NCI-H748 (cell line): ENCODE results near the gene CNTFR.
"Not testable (repeated sequence)": the region's sequence is repeated elsewhere in the genome, so short reads cannot be mapped to it uniquely, and the experiment has no call there.

Experiments
- DNase-seq: peaks from one replicate; lab custom pipeline; 2025; ENCODE audit not compliant: unreplicated experiment; lab: John Stamatoyannopoulos, UW

CNTFR gene, protein sequence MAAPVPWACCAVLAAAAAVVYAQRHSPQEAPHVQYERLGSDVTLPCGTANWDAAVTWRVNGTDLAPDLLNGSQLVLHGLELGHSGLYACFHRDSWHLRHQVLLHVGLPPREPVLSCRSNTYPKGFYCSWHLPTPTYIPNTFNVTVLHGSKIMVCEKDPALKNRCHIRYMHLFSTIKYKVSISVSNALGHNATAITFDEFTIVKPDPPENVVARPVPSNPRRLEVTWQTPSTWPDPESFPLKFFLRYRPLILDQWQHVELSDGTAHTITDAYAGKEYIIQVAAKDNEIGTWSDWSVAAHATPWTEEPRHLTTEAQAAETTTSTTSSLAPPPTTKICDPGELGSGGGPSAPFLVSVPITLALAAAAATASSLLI

DNA sequence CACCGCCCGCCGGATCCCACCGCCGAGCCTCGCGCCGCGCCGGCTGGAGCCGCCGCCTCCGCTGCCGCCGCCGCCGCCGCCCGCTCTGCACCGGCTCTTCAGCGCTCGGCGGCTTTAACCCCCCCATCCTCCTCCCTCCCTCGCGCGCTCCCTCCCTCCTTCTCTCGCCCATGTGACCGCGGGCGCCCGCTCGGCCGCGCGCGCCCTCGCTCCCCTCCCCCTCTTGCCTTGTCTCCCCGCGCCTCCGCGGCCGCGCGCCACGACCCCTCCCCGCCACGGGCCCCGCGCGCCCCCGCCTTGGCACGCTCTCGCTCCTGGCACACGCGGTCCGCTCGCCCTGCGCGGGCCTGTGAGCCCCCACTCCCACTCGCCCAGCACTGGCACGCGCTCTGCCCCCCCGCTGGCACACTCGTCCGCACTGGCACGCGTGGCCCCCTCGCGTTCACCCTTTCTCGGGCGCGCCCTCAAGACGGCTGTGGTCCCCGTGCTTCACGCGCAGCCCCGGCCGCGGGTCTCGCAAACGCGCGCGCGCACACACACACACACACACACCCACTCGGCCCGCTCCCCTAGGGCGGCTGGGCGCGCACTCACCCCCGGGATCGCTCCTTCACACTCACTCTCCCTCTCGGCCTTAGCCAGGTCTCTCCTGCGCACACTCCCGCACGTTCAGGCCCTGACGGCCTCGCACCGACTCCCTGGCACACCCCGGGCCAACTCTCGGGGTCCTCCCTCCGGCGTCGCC lies at the start of gene CNTFR:
CNTFR (minus strand) TSS at position 89 of the 745 bp plus-strand sequence. CDS start 20,743 bp downstream, outside the sequence.
- peak; percentile 72 for DNase-seq

DNA sequence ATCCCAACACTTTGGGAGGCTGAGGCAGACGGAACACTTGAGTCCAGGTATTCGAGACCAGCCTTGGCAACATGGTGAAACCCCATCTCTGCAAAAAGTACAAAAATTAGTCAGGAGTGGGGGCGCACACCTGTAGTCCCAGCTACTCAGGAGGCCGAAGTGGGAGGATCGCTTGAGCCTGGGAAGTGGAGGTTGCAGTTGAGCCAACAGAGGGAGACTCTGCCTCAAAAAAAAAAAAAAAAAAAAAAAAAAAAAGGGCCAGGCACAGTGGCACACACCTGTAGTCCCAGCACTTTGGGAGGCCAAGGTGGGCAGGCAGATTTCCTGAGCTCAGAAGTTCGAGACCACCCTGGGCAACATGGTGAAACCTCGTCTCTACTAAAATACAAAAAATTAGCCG lies 49.8 kb upstream of the CNTFR start:
- not testable (repeated sequence) for DNase-seq

DNA sequence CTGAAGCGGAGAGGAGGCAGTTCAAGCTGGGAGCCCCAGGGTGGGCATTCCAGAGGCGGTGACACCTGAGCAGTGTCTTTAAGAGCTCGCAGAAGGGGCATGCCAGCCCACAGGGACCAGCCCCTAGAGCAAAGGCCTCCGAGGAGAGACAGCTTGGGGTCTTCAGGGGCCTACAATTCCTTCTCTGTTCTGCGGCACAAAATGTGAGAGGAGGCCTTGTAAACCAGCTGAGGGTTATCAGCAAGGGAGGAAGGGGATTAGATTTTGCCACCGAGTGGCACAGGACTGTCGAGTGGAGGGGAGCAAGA lies 48.6 kb upstream of the CNTFR start:
- DNase-seq: no peak

DNA sequence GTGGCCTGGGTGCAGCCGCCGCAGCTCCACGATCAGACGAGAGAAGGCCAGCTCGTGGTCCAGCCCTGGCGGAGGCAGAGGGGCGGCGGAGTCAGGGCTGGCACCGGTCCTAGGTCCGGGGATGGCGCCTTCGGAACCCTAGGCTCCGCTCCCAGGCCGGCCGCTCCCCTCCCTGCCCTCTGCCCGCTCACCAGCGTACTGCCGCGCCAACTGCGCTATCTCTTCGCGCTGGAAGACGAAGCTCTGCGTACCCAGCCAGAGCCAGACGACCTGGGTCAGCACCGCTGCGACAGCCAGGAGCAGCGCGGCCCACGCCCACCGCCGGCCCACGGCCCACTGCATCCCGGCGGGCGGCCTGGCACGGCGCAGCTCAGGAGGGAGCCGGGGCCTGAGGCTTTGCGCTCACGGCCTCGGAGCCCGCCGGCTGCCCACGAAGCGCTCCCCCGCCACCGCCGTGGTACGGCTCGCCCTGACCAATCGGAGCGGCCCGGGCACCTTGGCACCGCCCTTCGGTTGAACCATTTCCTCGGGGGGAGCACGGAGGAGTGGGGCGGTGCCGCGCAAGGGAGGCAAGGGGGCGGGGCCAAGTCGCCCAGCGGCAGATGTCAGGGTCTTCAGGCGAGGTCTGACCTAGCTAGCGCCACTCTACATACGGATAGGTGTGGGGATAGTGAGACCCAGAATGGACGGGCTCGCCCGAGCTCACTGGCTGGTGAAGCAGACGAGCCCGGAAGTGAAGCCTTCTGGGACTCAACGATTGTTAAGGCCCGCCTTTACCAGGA lies 48.0 kb upstream of the CNTFR start, which contains the start of gene SIGMAR1:
SIGMAR1 (minus strand) TSS at position 432 of the 782 bp plus-strand sequence; CDS start at position 342, 90 bp downstream.
- DNase-seq: peak; percentile 94

DNA sequence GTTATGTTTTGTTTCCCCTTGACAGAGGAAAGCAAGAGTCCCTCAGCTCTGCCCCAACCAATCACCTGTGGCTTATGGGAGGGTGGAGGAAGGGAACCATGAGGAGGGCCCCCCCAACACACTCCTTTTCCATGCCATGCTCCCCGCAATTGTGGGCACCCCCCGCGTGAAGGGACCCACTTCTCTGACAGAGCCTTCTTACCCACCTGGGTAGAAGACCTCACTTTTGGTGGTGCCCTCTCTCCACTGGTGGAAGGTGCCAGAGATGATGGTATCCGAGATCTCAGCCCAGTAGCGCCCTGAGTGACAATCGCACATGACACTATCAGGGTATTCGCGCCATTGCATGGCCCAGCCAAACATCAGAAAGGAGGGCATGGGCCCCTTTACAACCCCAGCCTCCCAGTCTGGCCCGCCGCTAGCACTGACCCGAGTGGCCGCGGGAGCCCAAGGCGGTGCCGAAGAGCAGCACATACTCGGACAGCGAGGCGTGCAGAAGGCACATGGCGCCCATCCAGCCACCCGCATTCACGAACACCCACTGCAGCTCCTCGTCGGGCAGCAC lies 47.3 kb upstream of the CNTFR start:
- DNase-seq: peak; percentile 47

DNA sequence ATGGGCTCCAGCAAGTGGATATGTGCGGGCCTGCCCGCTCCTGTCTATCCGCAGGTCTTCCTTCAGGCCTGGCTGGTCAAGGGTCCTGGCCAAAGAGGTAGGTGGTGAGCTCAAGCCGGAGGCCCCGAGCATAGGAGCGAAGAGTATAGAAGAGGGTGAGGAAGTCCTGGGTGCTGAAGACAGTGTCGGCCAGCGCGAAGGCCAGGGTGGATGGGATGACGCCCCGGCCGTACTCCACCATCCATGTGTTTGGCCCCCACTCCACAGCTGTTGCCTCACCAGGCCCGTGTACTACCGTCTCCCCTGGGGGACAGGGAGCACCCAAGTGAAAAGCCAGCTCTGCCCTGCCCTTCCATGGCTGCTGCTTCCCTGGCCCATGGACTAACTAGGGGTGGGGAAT lies 46.0 kb upstream of the CNTFR start:
- no peak for DNase-seq

DNA sequence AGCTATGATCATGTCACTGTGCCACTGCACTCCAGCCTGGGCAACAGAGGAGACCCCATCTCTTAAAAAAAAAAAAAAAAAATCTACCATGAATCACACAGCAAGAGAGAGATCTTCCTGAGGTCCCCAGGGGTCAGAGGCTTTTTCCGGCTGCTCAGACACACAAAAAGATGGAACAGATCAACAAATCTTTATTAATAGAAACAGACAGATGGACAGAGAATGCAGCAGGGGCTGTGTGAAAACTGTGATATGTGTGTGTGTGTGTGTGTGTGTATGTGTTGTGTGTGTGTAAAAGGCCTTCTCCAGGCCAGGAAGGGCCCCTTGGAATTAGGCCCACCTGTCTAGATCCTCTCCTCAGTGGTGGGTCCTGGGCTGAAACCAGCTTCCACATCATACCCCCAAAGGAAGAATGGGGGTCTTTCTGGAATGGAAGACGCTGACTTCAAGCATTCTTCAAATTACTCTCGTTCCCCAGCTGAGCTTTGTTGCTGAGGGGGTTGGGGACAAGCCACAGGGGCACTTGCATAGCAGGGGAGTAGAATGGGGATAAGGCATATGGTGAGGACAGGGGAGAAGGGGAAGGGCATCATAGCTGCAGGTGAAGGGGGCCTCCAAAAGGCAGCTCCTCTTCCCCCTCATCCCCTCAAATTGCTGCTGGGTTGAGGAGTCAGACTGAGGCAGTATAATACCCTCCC lies 45.2 kb upstream of the CNTFR start:
- DNase-seq: no peak

DNA sequence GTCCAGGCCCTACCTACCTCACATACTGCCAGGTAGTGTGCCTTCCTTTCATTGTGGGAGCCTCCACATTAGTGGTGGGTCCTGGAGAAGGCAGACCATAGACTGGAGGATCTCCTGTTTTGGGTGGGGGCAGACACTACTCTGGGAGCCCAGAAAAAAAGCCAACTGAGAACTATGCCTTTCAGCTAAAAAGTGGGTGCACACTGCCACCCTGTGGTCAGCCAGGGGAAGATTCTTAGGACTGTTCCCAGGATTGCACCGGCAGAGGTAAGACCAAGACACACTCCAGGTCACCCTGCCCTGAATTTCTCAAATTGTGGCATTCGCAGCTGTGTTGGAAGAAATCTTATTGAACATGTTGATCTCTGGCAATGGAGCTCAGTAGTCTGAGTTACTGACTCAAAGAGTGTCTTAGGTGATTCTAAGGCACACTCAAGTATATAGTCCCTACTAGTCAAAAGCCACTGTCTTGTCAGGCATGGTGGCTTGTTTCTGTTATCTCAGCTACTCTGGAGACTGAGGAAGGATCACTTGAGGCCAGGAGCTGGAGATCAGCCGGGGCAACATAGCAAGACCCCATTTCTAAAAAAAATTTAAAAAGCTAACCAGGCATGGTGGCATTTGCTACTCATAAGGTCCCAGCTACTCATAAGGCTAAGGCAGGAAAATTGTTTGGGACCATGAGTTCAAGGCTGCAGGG lies 44.5 kb upstream of the CNTFR start:
- DNase-seq: peak; percentile 65

DNA sequence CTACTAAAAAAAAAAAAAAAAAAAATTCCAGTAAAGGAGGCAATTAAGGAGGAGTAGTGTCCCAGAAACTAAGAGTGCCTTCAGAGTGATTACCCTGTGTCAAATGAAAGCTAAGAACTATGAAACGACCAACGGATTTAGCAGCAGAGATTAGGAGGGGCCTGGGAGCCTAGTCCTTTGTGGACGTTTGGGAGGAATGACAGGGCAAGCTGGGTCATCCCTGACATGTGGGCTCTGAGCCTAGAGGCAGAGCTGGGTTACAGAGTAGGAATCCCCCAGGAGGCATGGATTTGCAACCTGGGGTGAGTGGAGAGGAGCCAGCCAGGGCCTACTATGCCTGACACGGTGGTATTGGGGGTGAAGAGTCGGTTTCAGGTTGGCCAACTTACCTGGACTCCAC lies 43.6 kb upstream of the CNTFR start:
- no peak for DNase-seq

DNA sequence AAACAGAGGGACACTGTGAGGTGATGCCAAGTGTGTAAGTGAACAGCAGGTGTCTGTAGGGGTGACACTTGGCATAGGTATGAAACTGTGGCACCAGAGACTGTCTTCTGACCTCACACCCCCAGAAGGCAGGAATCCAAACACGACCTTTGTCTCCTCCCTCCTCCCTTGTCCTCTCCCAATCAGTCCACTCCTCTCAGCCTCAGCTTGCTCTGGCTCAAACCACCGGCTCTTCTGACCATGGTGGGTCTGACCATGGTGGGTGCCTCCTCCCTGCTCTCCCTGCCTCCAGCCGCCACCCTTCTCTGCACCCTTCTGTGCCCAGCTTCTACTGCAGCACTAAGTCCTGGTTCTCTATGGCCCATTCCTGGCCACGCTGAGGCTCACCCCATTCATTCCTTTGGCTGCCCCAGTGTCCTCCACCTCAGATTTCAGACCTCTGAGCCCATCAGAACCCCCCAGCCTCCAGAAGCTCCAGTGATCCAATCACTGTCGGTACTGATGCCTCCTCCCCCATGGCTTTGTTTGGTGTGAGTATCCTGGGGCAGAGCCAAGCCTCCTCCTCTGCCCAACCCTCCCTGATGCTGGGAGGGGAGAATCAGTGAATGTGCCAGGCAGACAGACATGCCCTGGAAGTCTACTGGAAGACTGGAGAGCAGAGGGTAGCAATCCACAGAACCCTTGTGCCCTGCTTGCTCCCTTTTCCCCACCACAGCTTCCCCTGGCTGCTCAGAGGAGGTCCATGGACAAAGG lies 41.1 kb upstream of the CNTFR start:
- no peak for DNase-seq

DNA sequence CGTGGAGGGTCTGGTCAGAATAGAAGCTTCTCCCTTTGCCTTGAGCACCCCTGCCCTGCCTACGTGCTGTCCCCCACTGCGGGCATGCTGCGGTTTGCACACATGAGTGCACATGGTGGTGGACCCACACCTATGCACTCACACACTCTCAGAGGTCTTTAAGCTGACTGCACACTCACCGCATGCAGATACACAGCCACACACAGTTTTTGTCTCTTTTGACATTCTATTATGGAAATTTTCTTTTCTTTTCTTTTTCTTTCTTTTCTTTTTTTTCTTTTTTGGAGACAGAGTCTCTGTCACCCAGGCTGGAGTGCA lies 39.9 kb upstream of the CNTFR start:
- DNase-seq: no peak

DNA sequence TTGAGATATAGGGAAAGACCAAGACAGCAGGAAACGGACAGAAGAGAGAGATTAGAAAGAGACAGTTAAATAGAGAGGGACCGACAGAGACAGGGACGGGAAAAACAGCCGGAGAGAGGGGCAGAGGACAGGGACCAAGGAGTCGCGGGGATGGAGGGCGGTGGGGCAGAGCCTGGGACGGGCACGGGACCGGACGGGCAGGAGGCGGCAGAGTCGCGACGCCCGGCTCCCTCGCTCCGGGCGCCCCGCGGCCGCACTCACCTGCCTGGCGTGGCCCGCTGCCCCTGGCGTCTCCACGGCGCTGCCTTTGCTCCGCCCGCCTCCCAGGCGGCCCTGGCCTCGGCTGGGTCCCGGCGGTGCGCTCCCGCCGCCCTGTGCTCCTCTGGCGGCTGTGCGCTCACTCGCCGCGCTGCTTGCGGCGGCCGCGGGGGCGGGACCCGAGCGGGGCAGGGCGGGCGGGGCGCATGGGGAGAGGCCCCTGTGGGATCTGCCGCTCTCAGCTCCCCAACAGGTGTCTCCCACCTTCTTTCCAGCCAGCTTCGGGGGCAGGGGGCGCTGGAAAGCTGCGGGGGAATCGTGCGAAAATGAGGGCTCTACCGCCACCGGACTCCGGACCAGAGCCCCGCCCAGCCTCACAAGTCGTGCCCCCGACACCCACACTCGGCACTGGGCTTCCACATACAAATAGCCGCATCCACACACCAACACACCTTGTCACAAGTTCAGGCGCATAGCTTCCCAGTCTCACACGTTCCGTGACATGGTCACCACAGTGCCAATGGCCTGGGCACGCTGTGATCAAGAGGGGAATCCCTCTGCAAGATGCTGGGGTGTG lies 39.3 kb upstream of the CNTFR start, which contains the start of gene ARID3C:
ARID3C (minus strand) TSS at position 411 of the 835 bp plus-strand sequence. CDS start 1,052 bp downstream, outside the sequence.
- DNase-seq: peak; percentile 68

DNA sequence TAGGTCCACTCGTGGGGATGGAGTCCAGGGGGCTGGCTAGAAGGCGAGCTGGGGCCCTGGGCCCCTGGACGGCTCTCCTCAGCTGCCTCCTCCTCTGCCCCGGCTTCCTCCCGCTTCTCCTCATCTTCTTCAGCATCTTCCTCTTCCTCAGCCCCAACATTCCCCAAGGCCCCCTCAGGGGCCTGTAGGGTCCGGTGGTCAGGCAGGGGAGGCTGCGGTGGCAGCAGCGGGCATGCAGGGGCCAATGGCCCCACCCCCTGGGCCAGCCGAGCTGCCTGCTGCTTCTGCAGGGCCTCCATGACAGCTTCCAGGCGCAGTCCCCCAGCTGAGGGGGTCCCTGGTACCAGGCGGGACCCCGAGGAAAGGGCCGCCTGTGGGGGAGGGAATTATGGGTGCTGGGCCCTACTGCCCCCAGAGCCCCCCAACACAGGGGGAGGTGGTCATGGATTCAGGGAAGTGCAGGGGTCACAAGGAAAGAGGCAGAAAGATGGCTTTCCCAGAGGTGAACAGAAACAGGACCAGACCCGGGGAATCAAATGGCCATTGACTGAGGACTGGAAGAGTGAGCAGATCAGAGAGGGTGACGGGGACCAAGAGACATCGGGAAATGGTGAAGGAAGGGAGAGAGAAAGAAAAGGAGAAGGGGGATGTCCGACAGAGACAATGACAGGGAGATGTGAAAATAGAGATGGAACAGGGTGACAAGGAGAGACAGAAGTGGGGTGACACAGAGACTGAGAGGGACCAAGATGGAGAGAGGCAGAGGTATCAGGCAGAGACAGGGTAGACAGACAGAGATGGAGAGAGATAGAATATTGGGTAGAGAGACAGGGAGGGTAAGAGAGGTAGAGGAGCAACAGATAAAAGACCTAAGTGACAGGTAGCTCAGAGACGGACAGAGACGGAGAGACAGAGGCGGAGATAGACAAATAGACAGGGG lies 38.5 kb upstream of the CNTFR start:
- no peak for DNase-seq

DNA sequence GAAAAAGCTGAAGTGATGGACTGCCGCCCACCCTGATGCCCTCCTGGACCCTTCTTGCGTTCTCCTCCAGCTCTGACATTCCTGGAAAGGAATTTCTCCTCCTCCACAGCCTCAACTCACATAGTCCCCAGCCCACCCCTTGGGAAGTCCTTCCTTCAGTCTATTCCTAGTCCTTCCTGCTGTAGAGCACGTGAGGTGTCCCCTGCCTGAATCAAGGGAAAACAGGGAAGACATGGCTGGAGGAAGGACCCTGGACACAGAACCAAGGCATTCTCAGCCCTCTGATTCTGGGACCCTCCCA lies 35.6 kb upstream of the CNTFR start:
- DNase-seq: no peak

DNA sequence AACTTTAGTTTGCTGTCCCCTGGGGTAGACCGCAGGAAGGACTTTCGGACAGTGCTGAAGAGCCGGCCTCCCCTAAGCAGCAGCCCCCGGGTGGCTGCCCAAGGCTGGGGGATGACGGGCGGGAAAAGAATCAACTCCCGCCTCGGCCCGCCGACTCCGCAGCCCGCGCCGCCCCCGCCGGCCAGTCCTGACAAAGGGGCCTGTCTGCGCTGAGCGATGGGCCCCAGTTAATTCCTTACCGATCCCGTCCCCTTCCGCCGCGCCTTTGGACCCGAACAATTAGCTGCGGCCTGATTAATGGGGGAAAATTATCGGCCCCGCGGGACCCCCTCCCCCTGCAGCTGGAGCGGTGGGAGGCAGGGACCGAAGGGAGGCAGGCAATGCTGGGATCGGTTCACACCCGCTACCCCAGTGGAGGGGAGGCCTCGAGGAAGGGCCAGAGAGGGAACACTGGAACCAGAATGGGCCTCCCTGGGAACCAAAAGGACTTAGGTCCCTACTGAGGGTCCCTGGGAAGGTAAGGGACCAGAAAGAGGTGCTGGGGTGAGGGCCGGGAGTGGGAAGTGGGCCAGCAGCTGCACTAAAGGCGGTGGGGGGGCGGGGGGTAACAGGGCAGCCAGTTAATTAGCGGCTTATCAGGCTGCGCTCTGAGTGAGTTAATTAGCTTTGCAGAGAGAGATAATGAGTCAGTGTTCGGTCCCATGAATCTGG lies 35.1 kb upstream of the CNTFR start:
- no peak for DNase-seq

DNA sequence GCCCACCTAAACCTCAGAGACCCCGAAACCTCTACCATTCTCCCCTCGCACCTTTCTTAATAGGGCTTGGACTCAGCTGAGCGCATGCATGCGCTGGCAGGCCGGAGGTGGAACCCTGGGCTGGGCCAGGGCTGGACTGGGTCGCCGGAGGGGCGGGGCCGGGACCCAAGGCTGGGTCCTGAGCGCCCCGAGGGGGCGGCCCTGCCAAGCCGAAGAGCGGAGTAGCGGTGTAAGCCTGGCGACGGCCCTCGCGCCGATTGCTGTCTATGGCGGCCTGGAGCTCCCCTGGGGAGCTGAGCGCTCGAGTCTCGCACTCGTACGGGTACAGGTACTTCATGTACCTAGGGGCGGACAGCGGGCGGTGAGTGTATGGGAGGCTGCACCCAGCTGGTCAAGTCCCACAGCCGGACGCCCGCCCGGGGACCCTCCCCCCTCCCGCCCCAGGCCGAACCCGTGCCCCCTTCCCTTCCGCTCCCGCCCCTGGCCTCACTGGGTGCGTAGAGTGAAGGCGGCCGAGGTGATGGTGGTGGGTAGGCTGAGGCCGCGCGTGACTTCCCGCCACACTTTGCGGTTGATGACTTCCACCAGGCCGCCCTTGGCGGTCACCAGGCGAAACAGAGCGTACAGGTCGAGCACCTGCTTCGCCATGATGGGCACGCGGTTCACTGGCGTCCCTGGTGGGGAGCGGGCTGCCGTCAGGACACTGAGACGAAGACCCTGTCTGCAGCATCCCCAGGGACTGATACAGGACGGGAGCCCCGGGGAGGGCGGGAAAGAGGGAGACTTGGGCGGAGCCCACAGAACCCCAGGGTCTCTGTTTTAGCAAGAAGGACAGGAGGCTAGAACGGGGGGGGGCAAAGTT lies 34.1 kb upstream of the CNTFR start:
- no peak for DNase-seq
